HepG2 (cell line): Measurements from ENCODE around the gene AHNAK. TPM values are rescaled to one million over a fixed set of nuclear protein-coding genes. Genes with fewer than 3 reads are reported as not detected.

Experiments
- AKAP8 ChIP-seq: sonication (generic); formaldehyde crosslinking; IDR thresholded peaks from 2 replicates; pipeline ENCODE4 v1.5.1; 2020; ENCODE audit warnings: mild to moderate bottlenecking, missing genetic modification reagents
- CERS6 ChIP-seq: sonication (generic); formaldehyde crosslinking; IDR thresholded peaks from 2 replicates; pipeline ENCODE4 v1.5.0; 2020; ENCODE audit warnings: missing genetic modification reagents
- FUBP1 ChIP-seq: sonication (generic); formaldehyde crosslinking; IDR thresholded peaks from 2 replicates; pipeline ENCODE4 v1.5.1; 2020; ENCODE audit warnings: missing genetic modification reagents, mild to moderate bottlenecking, borderline replicate concordance
- GZF1 ChIP-seq: sonication (generic); formaldehyde crosslinking; IDR thresholded peaks from 2 replicates; pipeline ENCODE4 v1.5.1; 2020; ENCODE audit warnings: mild to moderate bottlenecking, missing genetic modification reagents
- MAFK ChIP-seq, 2 experiments: IDR thresholded peaks in 1 of 2; conservative IDR thresholded peaks in 1 of 2; 2 replicates each; pipeline ENCODE4 v1.6.1; 2011; ENCODE audit warnings: improper control_type of control experiment in 2 of 2, low read length in 2 of 2
- NFAT5 ChIP-seq: sonication (generic); formaldehyde crosslinking; IDR thresholded peaks from 2 replicates; pipeline ENCODE4 v1.4.0; 2020; ENCODE audit warnings: missing genetic modification reagents
- NRL ChIP-seq: sonication (generic); formaldehyde crosslinking; IDR thresholded peaks from 2 replicates; pipeline ENCODE4 v1.5.0; 2020; ENCODE audit warnings: missing genetic modification reagents, mild to moderate bottlenecking, moderate library complexity, borderline replicate concordance
- RBFOX2 ChIP-seq: fragments of 200-400 bp; formaldehyde crosslinking; IDR thresholded peaks from 2 replicates; pipeline ENCODE4 v1.6.1; 2017; ENCODE audit warnings: low read depth, mild to moderate bottlenecking, low read length
- ZNF318 ChIP-seq: sonication (generic); formaldehyde crosslinking; IDR thresholded peaks from 2 replicates; pipeline ENCODE4 v1.4.0; 2020; ENCODE audit warnings: mild to moderate bottlenecking, missing genetic modification reagents
- ZNF563 ChIP-seq: sonication (generic); formaldehyde crosslinking; IDR thresholded peaks from 2 replicates; pipeline ENCODE4 v1.8.0; 2022; ENCODE audit warnings: mild to moderate bottlenecking, moderate library complexity, missing genetic modification reagents
- ZNF616 ChIP-seq: sonication (generic); formaldehyde crosslinking; IDR thresholded peaks from 2 replicates; pipeline ENCODE4 v1.5.0; 2020; ENCODE audit warnings: low read depth, mild to moderate bottlenecking, missing genetic modification reagents
- polyA plus RNA-seq, 8 experiments: library from polyadenylated mRNA; depleted of rRNA in 3 of 8; stranded (reverse) in 7 of 8; unstranded in 1 of 8; fragments of >200 nt; fragmentation: Illumina TruSeq in 4 of 8; extraction: Trizol in 4 of 8; gene quantifications; 2 replicates each; pipeline versions ENCODE4 v1.2.1 to v1.2.3, GENCODE V29; 2011 to 2016; ENCODE audit warnings: low read depth in 4 of 8, missing spikeins in 1 of 8, mixed read lengths in 1 of 8; ENCODE audit not compliant: insufficient read depth in 1 of 8
- total RNA-seq, 5 experiments: library from RNA; depleted of rRNA; stranded (reverse); fragments of >200 nt; fragmentation: Illumina TruSeq; extraction: Trizol; gene quantifications; 2 replicates each; pipeline ENCODE4 v1.2.3, GENCODE V29; 2016; ENCODE audit warnings: low read depth in 1 of 5

AHNAK gene
- total and polyA plus RNA-seq, 2 of the 13 experiments (the other 11 are each of a cell fraction or from before 2014, with no cell fraction given), result 23.4 to 25.0 TPM

GRCh38 chr11:62546929-62547625, 471 bp upstream of the AHNAK start (continued):
- TF ChIP-seq NFAT5 (CRISPR knock-in tag) (no peak), NRL (peak; percentile 17; the same call in 1 of the 2 replicates), ZNF318 (CRISPR knock-in tag) (no peak), ZNF563 (CRISPR knock-in tag) (0 out of 2 replicates have a peak, but pooled peaks have one; percentile 12), AKAP8 (no peak), MAFK (conservative IDR thresholded peaks at IDR 0.05 in 1 of 2, IDR thresholded peaks at IDR 0.05 in 1 of 2; ENCODE audit: low read length in 2 of 2) (no peak), RBFOX2 (no peak; the same call in 1 of the 2 replicates), ZNF616 (CRISPR knock-in tag) (0 out of 2 replicates have a peak, but pooled peaks have one; percentile 14), FUBP1 (no peak), CERS6 (CRISPR knock-in tag) (no peak), GZF1 (CRISPR knock-in tag) (no peak)
